ENCODE data around the gene TRPM1. TPM values are rescaled to one million over a fixed set of nuclear protein-coding genes. Genes with fewer than 3 reads are reported as not detected.
A peak's percentile ranks its signal among the peaks of the same experiment; 100 is the strongest.

The TRPM1 gene
- total RNA-seq, 2 experiments from 2014 or later = 0.06 TPM; not detected in 1

- Mint-ChIP-seq H3K4me1 (peaks cover 3% of the 10 kb centered on the region), H3K4me3 (no peak overlapping the region), H3K9me3 (ENCODE audit: low read depth) (no peaks in the 10 kb centered on the region), H3K36me3 (peaks cover 1% of the 10 kb centered on the region), H3K27me3 (peaks cover 43% of the 10 kb centered on the region), H3K27ac (no peak overlapping the region)
- DNase-seq (no peak), ATAC-seq (no peak)
- CTCF ChIA-PET = interaction anchor here (2.7 kb wide), 1 partner anchor 19 kb away, joined by 6 read pairs; no protein-coding TSS in a partner anchor
These were observed 76.5 kb downstream of the TRPM1 start for GRCh38 chr15:31024979-31025378.

GRCh38 chr15:31024330-31024729, 77.2 kb downstream of the TRPM1 start:
- ATAC-seq = no peak
- peaks cover 39% of the 10 kb centered on the region for H3K27me3 Mint-ChIP-seq
- H3K4me1 Mint-ChIP-seq = peaks cover 3% of the 10 kb centered on the region
- H3K4me3 Mint-ChIP-seq = no peak overlapping the region
- H3K36me3 Mint-ChIP-seq = peaks cover 1% of the 10 kb centered on the region
- H3K9me3 Mint-ChIP-seq (ENCODE audit: low read depth) = no peaks in the 10 kb centered on the region
- no peak for DNase-seq
- H3K27ac Mint-ChIP-seq = no peak overlapping the region
- CTCF ChIA-PET = interaction anchor here (2.7 kb wide), 1 partner anchor 18 kb away, joined by 6 read pairs; no protein-coding TSS in a partner anchor

GRCh38 chr15:31023841-31024240, 77.7 kb downstream of the TRPM1 start:
- Mint-ChIP-seq H3K4me1 (peaks cover 3% of the 10 kb centered on the region), H3K9me3 (ENCODE audit: low read depth) (no peaks in the 10 kb centered on the region), H3K36me3 (no peaks in the 10 kb centered on the region), H3K27me3 (peaks cover 37% of the 10 kb centered on the region), H3K27ac (no peak overlapping the region), H3K4me3 (no peak overlapping the region)
- DNase-seq (no peak), ATAC-seq (no peak)
- CTCF ChIA-PET = interaction anchor here (2.7 kb wide), 1 partner anchor 17 kb away, joined by 6 read pairs; no protein-coding TSS in a partner anchor

- no peak overlapping the region for H3K4me3 Mint-ChIP-seq
- no peak for DNase-seq
- H3K27ac Mint-ChIP-seq = no peak overlapping the region
- no peak for ATAC-seq
- CTCF ChIA-PET = interaction anchor here (0.7 kb wide), 1 partner anchor 194 kb away, joined by 3 read pairs; no protein-coding TSS in a partner anchor
- H3K9me3 Mint-ChIP-seq (ENCODE audit: low read depth) = no peaks in the 10 kb centered on the region
- no peaks in the 10 kb centered on the region for H3K36me3 Mint-ChIP-seq
- H3K4me1 Mint-ChIP-seq = peaks cover 3% of the 10 kb centered on the region
- H3K27me3 Mint-ChIP-seq = peaks cover 20% of the 10 kb centered on the region
These were observed 80.4 kb downstream of the TRPM1 start for GRCh38 chr15:31021067-31021665.

- ATAC-seq = no peak
- no peak for DNase-seq
- Mint-ChIP-seq H3K4me1 (peaks cover 3% of the 10 kb centered on the region), H3K27me3 (peaks cover 18% of the 10 kb centered on the region), H3K36me3 (no peaks in the 10 kb centered on the region), H3K27ac (no peak overlapping the region), H3K4me3 (no peak overlapping the region), H3K9me3 (ENCODE audit: low read depth) (no peaks in the 10 kb centered on the region)
- CTCF ChIA-PET = no interaction called here
These were observed 81.0 kb downstream of the TRPM1 start for GRCh38 chr15:31020542-31020941.

- Mint-ChIP-seq H3K9me3 (ENCODE audit: low read depth) (no peaks in the 10 kb centered on the region), H3K36me3 (peaks cover 2% of the 10 kb centered on the region), H3K27me3 (peaks cover 18% of the 10 kb centered on the region), H3K4me3 (no peak overlapping the region), H3K27ac (no peak overlapping the region), H3K4me1 (peaks cover 3% of the 10 kb centered on the region)
- CTCF ChIA-PET = no interaction called here
- ATAC-seq = no peak
- DNase-seq = no peak
These were observed 81.5 kb downstream of the TRPM1 start for GRCh38 chr15:31019986-31020385.

- H3K4me3 Mint-ChIP-seq = no peak overlapping the region
- H3K27me3 Mint-ChIP-seq = peaks cover 16% of the 10 kb centered on the region
- CTCF ChIA-PET = no interaction called here
- ATAC-seq = no peak
- H3K36me3 Mint-ChIP-seq = peaks cover 14% of the 10 kb centered on the region
- H3K27ac Mint-ChIP-seq = no peak overlapping the region
- peaks cover 15% of the 10 kb centered on the region for H3K4me1 Mint-ChIP-seq
- no peak for DNase-seq
- H3K9me3 Mint-ChIP-seq (ENCODE audit: low read depth) = peaks cover 12% of the 10 kb centered on the region
These were observed 84.2 kb downstream of the TRPM1 start for GRCh38 chr15:31017311-31017710.

GRCh38 chr15:31016446-31016915, 85.0 kb downstream of the TRPM1 start:
- peaks cover 17% of the 10 kb centered on the region for H3K27me3 Mint-ChIP-seq
- no peak for ATAC-seq
- H3K36me3 Mint-ChIP-seq = peaks cover 18% of the 10 kb centered on the region
- CTCF ChIA-PET = no interaction called here
- H3K4me3 Mint-ChIP-seq = no peak overlapping the region
- H3K4me1 Mint-ChIP-seq = peaks cover 15% of the 10 kb centered on the region
- no peak for DNase-seq
- peaks cover 17% of the 10 kb centered on the region for H3K9me3 Mint-ChIP-seq (ENCODE audit: low read depth)
- no peak overlapping the region for H3K27ac Mint-ChIP-seq

GRCh38 chr15:31014608-31014925, 87.0 kb downstream of the TRPM1 start:
- no peak for ATAC-seq
- Mint-ChIP-seq H3K27ac (no peak overlapping the region), H3K4me1 (peaks cover 15% of the 10 kb centered on the region), H3K4me3 (no peak overlapping the region), H3K9me3 (ENCODE audit: low read depth) (peaks cover 17% of the 10 kb centered on the region), H3K27me3 (peaks cover 17% of the 10 kb centered on the region), H3K36me3 (peaks cover 18% of the 10 kb centered on the region)
- CTCF ChIA-PET = interaction anchor here (1.2 to 2.2 kb wide), 4 partner anchors 23 to 476 kb away, joined by 4 to 6 read pairs (median 6); partner anchors contain the start of gene MTMR10
- DNase-seq = no peak

- Mint-ChIP-seq H3K4me3 (no peak overlapping the region), H3K36me3 (peaks cover 21% of the 10 kb centered on the region), H3K9me3 (ENCODE audit: low read depth) (peaks cover 17% of the 10 kb centered on the region), H3K27ac (peak overlapping the region; percentile 37), H3K4me1 (peaks cover 20% of the 10 kb centered on the region), H3K27me3 (peaks cover 18% of the 10 kb centered on the region)
- ATAC-seq (peak; percentile 76), DNase-seq (no peak)
- CTCF ChIA-PET = interaction anchor here (1.2 to 2.2 kb wide), 6 partner anchors 9 to 476 kb away, joined by 4 to 6 read pairs (median 5); partner anchors contain the start of gene MTMR10
These were observed 87.5 kb downstream of the TRPM1 start for GRCh38 chr15:31013863-31014607.

- DNase-seq (no peak), ATAC-seq (no peak)
- Mint-ChIP-seq H3K27ac (no peak overlapping the region), H3K4me1 (peaks cover 26% of the 10 kb centered on the region), H3K4me3 (no peak overlapping the region), H3K27me3 (peaks cover 19% of the 10 kb centered on the region), H3K9me3 (ENCODE audit: low read depth) (peaks cover 17% of the 10 kb centered on the region), H3K36me3 (peaks cover 24% of the 10 kb centered on the region)
- CTCF ChIA-PET = interaction anchor here (1.8 kb wide), 1 partner anchor 10 kb away, joined by 4 read pairs; no protein-coding TSS in a partner anchor
These were observed 89.1 kb downstream of the TRPM1 start for GRCh38 chr15:31012455-31012854.

GRCh38 chr15:31010036-31010435, 91.5 kb downstream of the TRPM1 start:
- CTCF ChIA-PET = no interaction called here
- no peak for ATAC-seq
- Mint-ChIP-seq H3K27ac (no peak overlapping the region), H3K27me3 (peaks cover 30% of the 10 kb centered on the region), H3K9me3 (ENCODE audit: low read depth) (peaks cover 17% of the 10 kb centered on the region), H3K36me3 (peaks cover 23% of the 10 kb centered on the region), H3K4me3 (no peak overlapping the region), H3K4me1 (peaks cover 34% of the 10 kb centered on the region)
- no peak for DNase-seq

- no peaks in the 10 kb centered on the region for H3K9me3 Mint-ChIP-seq (ENCODE audit: low read depth)
- no peak overlapping the region for H3K27ac Mint-ChIP-seq
- H3K4me1 Mint-ChIP-seq = peaks cover 39% of the 10 kb centered on the region
- peaks cover 37% of the 10 kb centered on the region for H3K27me3 Mint-ChIP-seq
- DNase-seq (no peak), ATAC-seq (no peak)
- no peak overlapping the region for H3K4me3 Mint-ChIP-seq
- peaks cover 6% of the 10 kb centered on the region for H3K36me3 Mint-ChIP-seq
- CTCF ChIA-PET = interaction anchor here (1.3 to 2.2 kb wide), 3 partner anchors 19 to 28 kb away, joined by 3 to 6 read pairs (median 3); no protein-coding TSS in a partner anchor
These were observed 95.9 kb downstream of the TRPM1 start for GRCh38 chr15:31005660-31006059.
